CD4-positive, alpha-beta T cell treated with Interleukin-15 for 4 hours (primary cell): ENCODE measurements around the gene PCAT7.
"Not testable (repeated sequence)": the region's sequence is repeated elsewhere in the genome, so short reads cannot be mapped to it uniquely, and the experiment has no call there.

Source experiments
- DNase-seq: peaks from one replicate; pipeline ENCODE4 v3.0.0-alpha.2; 2020; ENCODE audit warnings: low spot score

Gene PCAT7

GRCh38 chr9:94554439-94555331 lies at the start of gene PCAT7:
Gene PCAT7, plus strand, starts transcription at chr9:94555083.
- peak; percentile 8 for DNase-seq

- not testable (repeated sequence) for DNase-seq
These were observed 48.5 kb upstream of the PCAT7 start for GRCh38 chr9:94506370-94506769.

- DNase-seq = no peak
These were observed 47.2 kb upstream of the PCAT7 start for GRCh38 chr9:94507531-94508258.

GRCh38 chr9:94511134-94511954 lies 43.5 kb upstream of the PCAT7 start:
- no peak for DNase-seq

GRCh38 chr9:94511955-94512265 lies 43.0 kb upstream of the PCAT7 start:
- DNase-seq = no peak

- DNase-seq = no peak
These were observed 40.2 kb upstream of the PCAT7 start for GRCh38 chr9:94514722-94515121.

- no peak for DNase-seq
These were observed 37.6 kb upstream of the PCAT7 start for GRCh38 chr9:94517254-94517653.

GRCh38 chr9:94525396-94526035 lies 29.4 kb upstream of the PCAT7 start:
- DNase-seq = no peak

GRCh38 chr9:94526271-94526670 lies 28.6 kb upstream of the PCAT7 start:
- no peak for DNase-seq

GRCh38 chr9:94526951-94527350 lies 27.9 kb upstream of the PCAT7 start:
- DNase-seq = no peak

GRCh38 chr9:94528886-94529285 lies 26.0 kb upstream of the PCAT7 start:
- no peak for DNase-seq

GRCh38 chr9:94533155-94533554 lies 21.7 kb upstream of the PCAT7 start:
- DNase-seq = no peak

GRCh38 chr9:94533601-94534000 lies 21.3 kb upstream of the PCAT7 start:
- DNase-seq = no peak

GRCh38 chr9:94534901-94535300 lies 20.0 kb upstream of the PCAT7 start:
- no peak for DNase-seq

GRCh38 chr9:94538908-94539307 lies 16.0 kb upstream of the PCAT7 start:
- no peak for DNase-seq

GRCh38 chr9:94544335-94544734 lies 10.5 kb upstream of the PCAT7 start:
- not testable (repeated sequence) for DNase-seq

GRCh38 chr9:94545940-94546339 lies 8.9 kb upstream of the PCAT7 start:
- DNase-seq = no peak

GRCh38 chr9:94553029-94553938 lies 1.6 kb upstream of the PCAT7 start:
- no peak for DNase-seq

GRCh38 chr9:94554078-94554438 lies 825 bp upstream of the PCAT7 start:
- no peak for DNase-seq

- DNase-seq = no peak
These were observed 2.5 kb downstream of the PCAT7 start for GRCh38 chr9:94557376-94557775.

GRCh38 chr9:94560237-94560636 lies 5.4 kb downstream of the PCAT7 start:
- DNase-seq = no peak
